ENCODE data around the gene DCUN1D5.
"Not testable (repeated sequence)": the region's sequence is repeated elsewhere in the genome, so short reads cannot be mapped to it uniquely, and the experiment has no call there.

Gene DCUN1D5

DNA sequence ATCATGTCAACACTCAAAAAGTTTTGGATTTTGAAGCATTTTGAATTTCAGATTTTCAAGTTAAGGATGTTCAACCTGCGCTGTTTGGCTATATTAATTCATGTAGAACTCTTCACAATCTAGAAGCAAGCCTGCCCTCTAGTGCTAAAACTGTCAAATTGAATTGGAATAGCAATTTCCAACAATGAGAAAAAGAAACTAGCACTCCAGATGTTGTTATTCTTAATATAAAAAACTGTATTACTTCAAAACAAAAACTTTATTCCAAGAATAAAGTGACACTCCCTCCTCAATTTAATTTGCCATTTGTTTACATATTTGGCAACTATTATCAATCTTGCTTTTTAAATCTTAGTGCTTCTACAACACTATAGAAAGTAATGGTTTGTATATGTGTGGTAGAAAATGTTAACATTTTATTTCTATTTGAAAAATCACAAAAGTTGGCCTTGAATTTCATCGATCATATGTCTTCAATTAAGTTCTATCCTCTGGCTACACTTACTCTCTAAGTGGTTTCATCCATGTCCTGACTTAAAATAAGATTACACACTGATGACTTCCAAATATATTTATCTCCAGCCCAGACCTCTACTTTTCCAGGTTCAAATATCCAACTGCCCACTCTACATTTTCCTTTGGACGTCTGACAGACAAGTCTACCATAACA, 36.6 kb downstream of the DCUN1D5 start:
- peak; percentile 3 for DNase-seq (ENCODE audit: low read depth, low spot score)

DNA sequence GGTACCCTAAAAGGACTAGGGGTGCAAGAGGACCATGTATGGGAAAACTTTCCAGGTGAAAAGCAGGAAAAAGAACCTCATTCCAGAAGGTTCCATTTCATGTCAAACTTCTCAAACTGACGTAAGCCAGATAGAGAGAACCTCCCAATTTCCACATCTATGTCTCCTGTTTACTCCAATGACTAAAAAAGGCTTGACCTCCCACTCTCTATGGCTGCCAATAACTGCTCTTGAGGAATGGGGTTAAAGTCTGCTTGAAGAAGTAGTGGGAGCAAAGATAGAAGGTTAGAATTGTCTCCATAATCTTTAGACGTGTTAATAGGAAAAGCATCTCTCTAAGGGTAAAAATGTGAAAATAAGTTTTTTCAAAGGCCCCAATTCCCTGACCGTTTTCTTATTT, 38.0 kb downstream of the DCUN1D5 start:
- no peak for DNase-seq (ENCODE audit: low read depth, low spot score)

DNA sequence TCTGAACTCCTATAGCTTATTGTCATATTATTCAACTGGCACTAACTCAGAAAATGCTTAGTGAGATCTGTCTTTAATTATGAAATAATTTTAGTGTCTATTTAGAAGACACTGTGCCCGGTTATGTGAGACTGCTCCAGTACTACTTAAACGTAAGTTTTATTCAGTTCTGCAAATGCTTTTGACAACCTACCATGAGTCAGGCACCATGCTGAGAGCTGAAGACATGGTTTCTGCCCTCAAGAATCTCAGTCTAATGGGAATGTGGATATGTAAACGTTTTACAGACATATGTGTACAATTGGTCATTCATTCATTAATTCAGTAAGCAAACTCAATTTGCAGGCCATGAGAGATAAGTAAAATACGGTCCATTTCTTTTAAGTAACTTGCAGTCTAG, 40.0 kb downstream of the DCUN1D5 start:
- peak; percentile 33 for DNase-seq (ENCODE audit: low read depth, low spot score)

DNA sequence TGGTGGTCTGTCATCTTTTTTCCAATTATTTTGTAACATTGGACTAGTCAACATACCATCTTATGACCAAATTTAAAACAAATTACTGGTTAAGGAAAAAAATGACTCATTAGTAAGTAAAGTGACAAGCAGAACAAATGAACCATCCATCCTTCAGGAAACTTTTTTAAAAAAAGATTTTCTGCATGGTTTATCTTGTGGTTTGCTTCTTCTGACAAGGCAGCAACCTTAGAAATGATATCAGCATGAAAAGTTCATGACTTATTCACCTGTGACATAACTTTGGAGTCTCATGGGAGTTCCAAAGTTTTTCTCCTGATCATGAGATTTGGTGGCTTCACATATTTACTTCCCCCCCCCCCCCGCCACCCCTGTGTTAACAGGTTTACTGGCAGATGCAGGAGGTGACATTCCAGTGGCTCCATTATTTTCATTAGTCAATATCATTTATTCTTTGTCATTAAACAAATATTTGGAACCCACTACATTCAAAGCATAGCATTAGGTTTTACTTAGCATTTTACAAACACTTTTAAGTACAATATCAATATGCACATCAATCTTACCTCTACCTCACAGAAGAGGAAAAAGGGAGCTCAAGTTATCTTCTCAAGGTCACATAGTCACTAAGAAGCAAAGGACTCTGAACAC, 40.7 kb downstream of the DCUN1D5 start:
- no peak for DNase-seq (ENCODE audit: low read depth, low spot score)

GRCh38 chr11:103050351-103050750, 41.6 kb downstream of the DCUN1D5 start:
- no peak for DNase-seq (ENCODE audit: low read depth, low spot score)

GRCh38 chr11:103047837-103048236, 44.1 kb downstream of the DCUN1D5 start:
- no peak for DNase-seq (ENCODE audit: low read depth, low spot score)

GRCh38 chr11:103043826-103044678, 47.9 kb downstream of the DCUN1D5 start:
- no peak for DNase-seq (ENCODE audit: low read depth, low spot score)

GRCh38 chr11:103042161-103042560, 49.8 kb downstream of the DCUN1D5 start:
- DNase-seq (ENCODE audit: low read depth, low spot score), result no peak

- peak; percentile 16 for DNase-seq (ENCODE audit: low read depth, low spot score)
Measured at GRCh38 chr11:103035791-103036434, 56.0 kb downstream of the DCUN1D5 start.

DNA sequence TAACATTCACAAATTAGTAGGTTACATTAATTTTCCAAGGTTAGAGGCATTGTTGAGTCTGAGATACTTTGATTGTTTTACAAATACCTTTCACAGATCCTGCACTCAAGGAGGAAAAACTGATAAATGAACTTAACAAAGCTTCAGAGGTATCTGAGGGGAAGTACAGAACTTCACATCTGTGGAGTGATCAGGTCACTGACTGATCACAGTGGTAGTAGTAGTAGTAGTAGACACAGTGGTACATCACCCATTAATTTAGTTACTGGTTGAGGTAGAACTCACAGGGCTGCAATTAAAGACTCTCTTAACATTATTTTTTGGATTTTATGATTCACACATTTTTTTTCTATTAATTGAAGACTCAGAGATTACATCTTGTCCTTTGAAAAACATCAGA, 56.7 kb downstream of the DCUN1D5 start:
- DNase-seq (ENCODE audit: low read depth, low spot score), result no peak

DNA sequence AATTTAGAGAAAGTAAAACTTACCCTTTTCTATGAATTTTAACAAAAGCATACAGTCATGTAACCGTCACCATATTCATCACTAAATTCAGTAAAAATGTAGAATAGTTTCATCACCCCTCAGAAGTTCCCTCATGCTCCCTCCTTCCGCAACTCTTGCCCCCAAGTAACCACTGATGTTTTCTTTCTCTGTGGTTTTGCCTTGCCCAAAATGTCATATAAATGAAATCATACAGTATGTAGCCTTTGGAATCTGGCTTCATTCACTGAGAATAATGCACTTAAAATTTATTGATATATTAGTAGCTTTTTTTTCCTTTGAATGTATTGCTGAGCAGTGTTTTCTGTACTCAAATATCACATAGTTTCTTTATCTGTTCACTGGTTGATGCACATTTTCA, 60.1 kb downstream of the DCUN1D5 start:
- no peak for DNase-seq (ENCODE audit: low read depth, low spot score)

- no peak for DNase-seq (ENCODE audit: low read depth, low spot score)
Measured at GRCh38 chr11:103029401-103029800, 62.6 kb downstream of the DCUN1D5 start.

DNA sequence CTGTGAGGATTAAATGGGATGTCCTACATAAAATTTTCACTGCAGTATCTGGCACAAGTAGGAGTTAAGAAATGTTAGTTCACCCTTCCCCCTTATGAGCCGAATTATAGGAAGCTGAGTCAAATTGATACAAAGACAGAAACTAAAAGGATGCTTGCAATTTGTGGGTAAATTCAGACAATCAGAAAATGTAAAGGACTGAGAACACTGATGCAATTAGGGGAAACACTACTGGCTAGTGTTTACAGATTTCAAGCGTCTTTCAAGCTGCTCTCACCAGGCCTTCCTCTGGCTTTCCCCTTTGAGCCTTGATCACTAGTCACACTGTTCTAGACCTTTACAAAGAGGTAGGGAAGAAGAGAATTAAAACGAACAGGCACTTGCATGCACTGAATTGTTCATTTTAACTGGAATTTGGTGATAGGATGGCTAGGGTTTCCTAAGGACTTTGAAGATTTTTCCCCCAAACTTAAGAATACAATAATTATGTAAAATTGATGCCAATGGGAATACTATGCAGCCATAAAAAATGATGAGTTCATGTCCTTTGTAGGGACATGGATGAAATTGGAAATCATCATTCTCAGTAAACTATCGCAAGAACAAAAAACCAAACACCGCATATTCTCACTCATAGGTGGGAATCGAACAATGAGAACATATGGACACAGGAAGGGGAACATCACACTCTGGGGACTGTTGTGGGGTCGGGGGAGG, 63.5 kb downstream of the DCUN1D5 start:
- DNase-seq (ENCODE audit: low read depth, low spot score), result not testable (repeated sequence)

DNA sequence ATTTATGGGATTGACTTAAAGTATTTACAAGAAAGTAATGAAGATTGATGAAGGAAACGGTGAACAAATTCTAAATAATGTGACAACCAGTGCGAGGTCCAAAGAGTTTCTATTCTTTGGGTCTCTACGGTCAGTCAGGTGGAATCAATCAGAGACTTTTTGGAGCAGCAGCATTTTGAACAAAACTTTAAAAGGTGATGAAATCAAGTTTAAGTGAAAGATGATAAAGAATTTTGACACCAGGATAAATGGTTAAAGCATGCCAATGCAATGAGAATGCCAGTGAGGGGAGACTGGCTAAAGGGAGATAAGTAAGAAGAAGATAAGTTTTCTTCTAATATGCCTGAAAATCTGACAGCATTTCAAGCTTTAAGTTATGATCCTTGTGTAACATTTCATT, 67.9 kb downstream of the DCUN1D5 start:
- DNase-seq (ENCODE audit: low read depth, low spot score), result no peak

DNA sequence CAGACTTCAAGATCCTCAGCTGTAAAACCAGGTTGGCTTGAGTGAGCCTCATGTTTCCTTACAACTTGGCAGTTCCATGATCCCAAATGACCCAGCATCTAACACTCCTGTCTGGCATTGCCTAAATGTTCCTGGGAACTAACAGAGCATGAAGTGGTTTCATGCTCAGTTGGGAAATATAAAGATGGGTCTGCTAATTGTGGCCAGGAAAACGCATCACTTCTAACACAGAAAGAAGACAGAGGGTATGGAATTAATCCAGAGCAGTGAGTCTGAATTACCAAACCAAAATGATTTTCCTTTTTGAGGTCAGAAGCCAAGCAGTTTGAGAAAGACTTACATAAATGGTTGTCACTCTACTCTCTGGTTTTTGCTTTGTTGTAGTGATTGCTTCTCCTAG, 75.9 kb downstream of the DCUN1D5 start:
- DNase-seq (ENCODE audit: low read depth, low spot score), result no peak

GRCh38 chr11:103013421-103013820, 78.5 kb downstream of the DCUN1D5 start:
- peak; percentile 30 for DNase-seq (ENCODE audit: low read depth, low spot score)
